NCI-H1092 treated with DMSO at 0.1 percent for 48 hours (cell line): ENCODE data around the gene DENND4C.
"Not testable (repeated sequence)": the region's sequence is repeated elsewhere in the genome, so short reads cannot be mapped to it uniquely, and the experiment has no call there.

ENCODE experiments used
- DNase-seq: peaks from one replicate; lab custom pipeline; 2025; lab: John Stamatoyannopoulos, UW

The DENND4C gene

GRCh38 chr9:19266778-19267384 is 36.4 kb downstream of the DENND4C start:
- not testable (repeated sequence) for DNase-seq

- DNase-seq: no peak
Measured at GRCh38 chr9:19269582-19269981, 39.1 kb downstream of the DENND4C start.

- DNase-seq: no peak
Measured at GRCh38 chr9:19270421-19270949, 40.0 kb downstream of the DENND4C start.

GRCh38 chr9:19271081-19271480 is 40.6 kb downstream of the DENND4C start:
- DNase-seq: no peak

- no peak for DNase-seq
Measured at GRCh38 chr9:19281801-19282200, 51.3 kb downstream of the DENND4C start.

GRCh38 chr9:19283072-19283710 is 52.7 kb downstream of the DENND4C start:
- no peak for DNase-seq

- no peak for DNase-seq
Measured at GRCh38 chr9:19284729-19285128, 54.2 kb downstream of the DENND4C start.

- no peak for DNase-seq
Measured at GRCh38 chr9:19286634-19287188, 56.2 kb downstream of the DENND4C start.

GRCh38 chr9:19288081-19288480 is 57.6 kb downstream of the DENND4C start:
- DNase-seq: no peak

- DNase-seq: no peak
Measured at GRCh38 chr9:19290103-19290502, 59.6 kb downstream of the DENND4C start.

- DNase-seq: no peak
Measured at GRCh38 chr9:19294219-19294618, 63.7 kb downstream of the DENND4C start.

- no peak for DNase-seq
Measured at GRCh38 chr9:19298436-19299000, 68.0 kb downstream of the DENND4C start.

- DNase-seq: no peak
Measured at GRCh38 chr9:19303216-19303615, 72.7 kb downstream of the DENND4C start.

GRCh38 chr9:19306568-19306967 is 76.1 kb downstream of the DENND4C start:
- DNase-seq: no peak

- DNase-seq: no peak
Measured at GRCh38 chr9:19310246-19310645, 79.8 kb downstream of the DENND4C start.

- no peak for DNase-seq
Measured at GRCh38 chr9:19313573-19313972, 83.1 kb downstream of the DENND4C start.

GRCh38 chr9:19320495-19320894 is 90.0 kb downstream of the DENND4C start:
- DNase-seq: no peak

GRCh38 chr9:19331877-19332276 is 101.4 kb downstream of the DENND4C start:
- no peak for DNase-seq

- no peak for DNase-seq
Measured at GRCh38 chr9:19336166-19336565, 105.7 kb downstream of the DENND4C start.

- no peak for DNase-seq
Measured at GRCh38 chr9:19342947-19343346, 112.5 kb downstream of the DENND4C start.

GRCh38 chr9:19358701-19359100 is 128.2 kb downstream of the DENND4C start:
- DNase-seq: no peak

GRCh38 chr9:19369107-19369506 is 138.6 kb downstream of the DENND4C start:
- DNase-seq: no peak

- no peak for DNase-seq
Measured at GRCh38 chr9:19371942-19372341, 141.4 kb downstream of the DENND4C start.
